Endothelial cell of hepatic sinusoid (primary cell): ENCODE results near the gene ARL2BP.
"Not testable (repeated sequence)": the region's sequence is repeated elsewhere in the genome, so short reads cannot be mapped to it uniquely, and the experiment has no call there.

ENCODE experiments used
- in situ Hi-C: cut with HindIII; loops from 2 replicates; pipeline ENCODE4 v1.10.0; 2017; ENCODE audit warnings: low sequenced_read_pairs

ARL2BP gene

DNA sequence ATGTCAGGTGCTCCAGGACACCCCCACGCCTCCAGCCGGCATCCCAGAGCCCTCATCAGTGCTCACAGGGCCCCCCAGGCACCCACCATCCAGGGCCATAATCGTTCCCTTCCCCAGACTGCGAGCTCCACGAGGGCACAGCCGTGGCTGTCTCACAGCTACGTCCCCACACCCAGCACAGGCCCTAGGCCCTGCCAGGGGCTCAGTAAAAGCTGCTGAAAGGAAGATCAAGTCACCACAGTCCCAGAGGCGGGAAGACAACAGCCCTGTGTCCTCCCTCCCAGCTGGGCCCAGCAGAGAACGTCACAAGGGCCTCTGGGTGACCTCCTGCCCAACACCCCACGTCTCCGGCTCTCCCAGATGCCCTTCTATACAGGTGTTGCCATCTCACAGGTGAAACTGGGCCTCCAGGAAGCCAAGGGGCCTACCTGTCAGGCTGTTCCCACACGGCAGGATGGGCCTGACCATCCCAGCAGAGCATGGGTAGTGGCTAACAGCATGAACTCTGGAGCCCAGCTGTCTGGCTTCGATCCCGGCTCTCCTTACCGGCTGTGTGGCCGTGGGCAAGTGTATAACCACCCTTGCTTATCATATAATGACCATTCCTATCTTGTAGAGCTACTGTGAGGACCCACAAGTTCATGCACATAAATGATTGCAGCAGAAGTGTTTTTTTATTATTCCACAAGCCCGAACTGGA is 17.9 kb downstream of the ARL2BP start:
- in situ Hi-C loops, result no loop called here

DNA sequence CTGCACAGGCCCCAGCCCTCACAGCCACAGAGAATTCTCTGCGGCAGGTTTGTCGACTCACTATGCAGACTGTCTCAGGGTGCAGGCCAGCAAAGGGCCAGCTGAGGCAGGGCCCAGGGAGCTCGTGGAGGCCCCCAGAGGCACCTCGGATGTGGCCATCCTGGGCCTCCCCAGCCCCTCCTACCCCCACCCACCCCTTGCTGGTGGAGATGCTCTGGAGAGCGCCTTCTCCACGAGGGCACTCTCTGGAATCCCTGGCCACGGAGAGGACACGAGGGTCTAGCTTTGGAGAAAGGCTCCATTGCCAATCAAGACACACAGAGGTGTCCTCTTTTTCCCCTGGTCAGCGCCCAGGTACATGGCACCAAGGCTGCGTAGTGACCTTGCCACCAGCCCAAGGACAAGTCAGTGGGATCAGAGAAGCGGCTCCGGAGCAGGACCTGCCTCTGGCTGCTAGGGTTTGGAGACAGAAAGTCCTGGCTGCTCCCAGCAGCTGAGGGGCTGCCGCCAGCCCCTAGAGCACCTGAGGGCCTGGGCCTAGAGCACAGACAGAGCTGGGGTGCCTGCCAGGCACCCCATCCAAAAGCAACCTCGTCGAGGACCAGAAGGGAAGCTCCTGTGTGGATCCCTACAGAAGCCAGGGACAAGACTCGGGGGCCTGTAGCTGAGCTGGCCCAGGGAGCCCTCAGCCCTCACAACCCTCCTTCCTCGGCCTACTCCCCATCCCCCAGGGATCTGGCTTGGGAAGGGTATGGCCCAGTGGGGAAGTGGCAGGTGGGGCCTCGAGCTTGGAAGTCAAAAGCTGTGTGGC is 18.7 kb downstream of the ARL2BP start:
- in situ Hi-C loops, result no loop called here

DNA sequence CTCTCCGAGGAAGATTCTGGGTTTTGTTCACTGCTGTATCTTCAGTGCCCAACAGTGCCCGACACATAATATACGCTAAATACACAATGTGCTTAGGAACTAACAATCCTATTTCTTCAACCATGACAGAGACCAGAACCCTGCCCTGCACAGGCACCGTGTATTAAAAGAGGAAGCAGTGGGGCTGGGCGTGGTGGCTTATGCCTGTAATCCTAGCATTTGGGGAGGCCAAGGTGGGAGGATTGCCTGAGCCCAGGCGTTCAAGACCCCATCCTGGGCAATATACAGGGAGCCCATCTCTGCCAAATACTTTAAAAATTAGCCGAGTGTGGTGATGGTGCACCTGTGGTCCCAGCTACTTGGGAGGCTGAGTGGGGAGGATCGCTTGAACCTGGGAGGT is 19.3 kb downstream of the ARL2BP start:
- in situ Hi-C loops, result no loop called here

DNA sequence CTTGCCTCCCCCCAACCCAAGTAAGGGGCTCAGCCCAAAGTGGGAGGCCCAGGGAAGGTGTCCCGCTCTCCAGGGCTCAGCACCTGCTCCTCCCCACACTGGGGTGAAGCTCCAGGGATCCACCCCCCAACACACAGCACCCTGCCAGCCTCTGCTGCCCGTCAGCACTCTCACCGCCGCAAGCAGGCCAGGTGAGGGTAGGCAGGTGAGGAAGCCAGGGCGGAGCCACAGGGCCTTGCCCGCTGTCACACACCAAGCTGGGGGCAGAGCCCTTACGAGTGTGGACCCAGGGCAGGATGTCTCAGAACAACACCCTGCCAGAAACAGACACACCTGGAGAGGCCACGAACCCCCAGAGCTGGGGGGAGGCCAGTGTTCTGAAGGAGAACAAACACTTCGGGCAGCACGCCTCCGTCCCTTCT is 19.9 kb downstream of the ARL2BP start:
- in situ Hi-C loops, result no loop called here

DNA sequence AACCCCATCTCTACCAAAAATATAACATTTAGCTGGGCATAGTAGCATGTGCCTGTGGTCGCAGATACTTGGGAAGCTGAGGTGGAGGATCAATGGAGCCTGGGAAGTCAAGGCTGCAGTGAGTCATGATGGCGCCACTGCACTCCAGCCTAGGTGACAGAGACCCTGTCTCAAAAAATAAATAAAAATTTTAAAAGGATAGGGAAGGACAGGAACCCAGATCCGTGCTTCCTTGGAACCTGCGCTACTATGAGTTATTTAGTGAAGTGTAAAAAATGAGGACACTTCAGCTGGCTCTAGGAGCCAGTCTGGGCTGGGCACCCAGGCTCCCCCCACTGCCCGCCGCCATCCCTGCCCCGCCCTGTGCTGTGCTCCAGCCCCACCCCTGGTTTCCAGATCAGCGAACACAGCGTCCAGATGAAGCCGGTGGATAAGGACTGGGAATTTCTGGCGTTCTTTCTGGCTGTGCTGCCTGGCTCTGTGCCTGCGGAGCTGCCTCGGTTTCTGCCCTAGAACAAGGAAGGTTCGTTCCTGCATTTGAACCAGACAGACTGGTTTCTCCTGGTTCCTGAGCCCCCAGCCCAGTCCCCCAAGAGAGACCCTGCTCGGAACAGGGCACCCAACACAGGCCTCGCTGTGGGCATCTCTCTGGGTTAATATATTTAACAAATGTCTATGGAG is 20.9 kb downstream of the ARL2BP start:
- in situ Hi-C loops, result no loop called here

DNA sequence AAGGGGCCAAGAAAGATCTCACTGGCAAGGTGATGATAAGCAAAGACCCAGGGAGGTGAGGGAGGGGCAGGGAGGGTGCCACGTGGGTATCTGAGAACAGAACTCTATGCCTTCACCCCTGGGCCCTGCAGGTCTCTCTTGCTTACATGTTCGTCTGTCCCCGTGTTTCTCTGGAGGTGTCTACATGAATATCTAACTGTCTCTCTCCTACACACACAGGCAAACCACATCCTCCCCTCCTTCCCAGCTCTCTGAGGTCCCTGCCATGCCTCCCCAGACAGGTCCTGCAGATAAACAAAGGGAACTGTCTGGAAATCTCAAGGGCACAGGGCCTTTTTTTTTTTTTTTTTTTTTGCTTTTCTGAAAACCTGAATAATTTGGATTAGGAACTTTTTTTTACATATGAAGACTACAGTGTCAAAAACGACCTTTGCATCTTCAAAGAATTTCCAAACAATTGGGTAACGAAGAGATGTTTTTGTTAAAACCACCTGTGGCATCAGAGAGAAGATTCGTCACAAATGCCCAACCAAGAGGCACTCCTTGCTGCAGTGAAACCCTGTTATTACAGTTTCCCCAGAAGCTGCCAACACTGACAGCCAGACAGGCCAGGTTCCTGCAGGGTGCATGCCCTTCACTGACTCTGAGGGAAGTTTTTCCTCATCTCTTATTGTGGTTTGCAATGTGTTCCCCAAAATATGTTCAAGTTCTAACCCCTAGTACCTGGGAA is 21.6 kb downstream of the ARL2BP start:
- in situ Hi-C loops, result no loop called here

DNA sequence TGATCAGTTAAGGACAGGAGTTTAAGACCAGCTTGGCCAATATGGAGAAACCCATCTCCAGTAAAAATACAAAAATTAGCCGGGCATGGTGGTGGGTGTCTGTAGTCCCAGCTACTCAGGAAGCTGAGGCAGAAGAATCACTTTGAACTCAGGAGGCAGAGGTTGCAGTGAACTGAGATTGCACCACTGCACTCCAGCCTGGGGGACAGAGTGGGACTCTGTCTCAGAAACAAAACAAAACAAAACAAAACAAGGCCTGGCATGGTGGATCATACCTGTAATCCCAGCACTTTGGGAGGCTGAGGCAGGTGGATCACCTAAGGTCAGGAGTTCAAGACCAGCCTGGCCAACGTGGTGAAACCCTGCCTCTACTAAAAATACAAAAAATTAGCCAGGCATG is 22.3 kb downstream of the ARL2BP start:
- in situ Hi-C loops, result not testable (repeated sequence)

DNA sequence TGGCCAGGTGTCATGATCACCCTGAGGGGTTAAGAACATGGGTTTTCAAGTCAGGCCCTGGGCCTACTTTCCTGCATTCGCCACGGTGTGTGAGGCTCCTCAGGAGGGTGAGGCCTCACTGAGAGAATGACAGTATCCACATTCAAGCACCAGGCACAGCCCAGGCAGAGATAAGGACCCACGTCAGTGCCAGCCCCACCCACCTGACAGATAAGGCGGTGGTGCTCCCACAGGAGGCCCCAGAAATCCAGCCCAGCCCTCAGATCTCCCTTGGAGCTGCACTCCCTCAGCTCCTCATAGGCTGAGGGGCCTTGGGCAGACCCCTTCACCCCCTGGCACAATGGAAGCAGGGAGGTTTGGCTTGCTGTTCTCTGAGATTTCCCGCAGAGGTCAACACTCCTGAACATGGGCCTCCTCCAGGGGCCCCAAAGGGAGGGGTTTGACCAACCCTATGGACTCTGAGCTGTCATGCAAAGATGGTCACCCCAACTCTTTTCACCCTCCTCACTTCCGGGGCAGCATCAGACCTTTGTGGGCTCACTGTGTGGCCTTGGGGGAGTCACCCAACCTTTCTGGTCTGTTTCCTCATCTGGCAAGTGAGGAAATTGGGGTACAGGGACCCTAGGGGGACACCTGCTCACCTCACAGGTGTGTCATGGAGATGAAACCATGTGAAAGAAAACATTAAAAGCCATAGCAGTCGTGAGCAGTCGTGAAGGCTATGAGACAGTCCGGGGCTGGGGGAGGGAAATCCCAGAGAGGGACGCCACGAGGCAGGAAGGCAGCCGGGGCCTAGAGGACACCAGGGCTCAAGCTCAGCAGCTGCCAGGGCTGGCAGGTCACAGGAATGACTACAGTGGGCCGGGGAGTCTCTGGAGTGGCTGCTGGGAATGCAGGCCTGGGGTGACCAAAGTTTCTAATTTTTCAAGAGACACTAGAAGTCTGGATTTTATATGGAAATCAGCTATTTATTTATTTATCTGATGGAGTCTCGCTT is 24.0 kb downstream of the ARL2BP start:
- in situ Hi-C loops, result no loop called here

DNA sequence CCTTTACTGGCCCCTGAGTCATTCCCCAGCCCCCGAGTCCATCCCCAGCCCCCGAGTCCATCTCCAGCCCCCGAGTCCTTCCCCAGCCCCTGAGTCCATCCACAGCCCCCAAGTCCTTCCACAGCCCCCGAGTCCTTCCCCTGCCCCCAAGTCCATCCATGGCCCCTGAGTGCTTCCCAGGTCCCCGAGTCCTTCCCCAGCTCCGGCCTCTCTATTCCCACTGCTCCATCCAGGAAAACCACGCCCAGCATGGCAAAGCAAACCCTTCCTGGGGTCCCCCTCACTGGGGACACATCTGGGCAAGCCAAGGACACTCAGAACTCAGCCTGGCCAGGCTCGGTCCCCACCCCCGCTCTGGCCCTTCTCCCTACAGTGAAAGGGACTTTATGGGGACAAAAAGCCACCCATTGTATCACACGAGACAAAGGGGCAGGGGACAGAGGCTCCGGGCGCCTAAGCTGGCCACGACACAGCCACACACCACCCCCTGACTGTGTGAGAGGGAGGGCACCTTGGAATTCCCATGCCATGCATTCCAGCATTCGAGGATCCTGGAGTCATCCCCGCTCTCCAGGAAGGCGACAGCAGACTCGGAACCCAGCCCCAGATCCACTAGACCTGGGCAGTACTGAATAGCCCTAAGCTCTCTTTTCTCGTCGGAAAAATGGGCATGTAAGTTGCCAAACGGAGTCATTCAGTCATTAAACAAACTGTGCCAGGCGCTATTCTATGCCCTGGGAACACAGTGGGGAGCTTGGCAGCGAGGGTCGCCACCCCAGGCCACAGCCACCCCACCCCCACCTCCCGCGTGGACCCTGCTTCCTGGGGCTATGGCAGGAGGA is 25.4 kb downstream of the ARL2BP start:
- in situ Hi-C loops, result no loop called here

DNA sequence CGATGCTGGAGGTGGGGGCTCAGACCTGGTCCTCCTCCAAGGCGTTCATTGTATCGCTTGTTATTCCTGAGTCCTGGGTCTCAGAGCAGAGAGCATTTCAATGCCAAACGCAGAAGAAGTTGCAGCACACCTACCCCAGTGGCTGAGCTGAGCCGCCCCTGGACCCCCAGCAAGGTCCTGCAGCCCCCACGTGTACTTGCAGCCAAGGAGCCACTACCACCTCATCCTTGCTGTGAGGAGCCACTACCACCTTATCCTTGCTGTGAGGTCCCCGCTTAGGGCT is 25.9 kb downstream of the ARL2BP start:
- in situ Hi-C loops, result no loop called here

DNA sequence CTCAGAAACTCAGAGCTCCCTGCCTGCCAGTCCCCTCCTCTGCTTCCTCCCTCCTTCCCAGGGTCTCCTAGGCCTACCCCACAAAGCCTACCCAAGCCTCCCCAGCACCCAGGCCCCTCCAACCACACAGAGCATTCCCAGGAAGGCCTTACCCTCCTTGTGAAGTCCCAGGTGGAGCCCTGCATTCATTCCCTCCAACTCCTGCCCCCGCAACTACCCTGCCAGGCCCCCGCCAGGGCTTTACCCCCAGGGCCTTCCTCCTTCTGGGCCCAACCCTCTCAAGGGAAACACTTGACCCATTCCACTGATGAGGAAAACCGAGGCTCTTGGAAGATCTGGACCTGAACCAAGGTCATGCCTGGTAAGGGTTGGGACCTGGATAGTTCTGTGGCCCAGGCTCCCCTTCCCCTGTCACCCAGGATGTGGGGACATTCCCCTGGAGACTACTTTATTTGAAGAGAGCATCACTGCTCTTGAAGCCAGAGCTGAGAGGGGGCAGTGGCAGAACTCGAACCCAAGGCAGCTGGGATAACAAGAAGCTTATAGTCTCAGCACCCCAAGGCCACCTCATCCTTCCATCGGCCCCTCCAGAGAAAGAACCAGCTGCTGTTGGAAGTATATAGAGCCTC is 26.9 kb downstream of the ARL2BP start:
- in situ Hi-C loops, result no loop called here

DNA sequence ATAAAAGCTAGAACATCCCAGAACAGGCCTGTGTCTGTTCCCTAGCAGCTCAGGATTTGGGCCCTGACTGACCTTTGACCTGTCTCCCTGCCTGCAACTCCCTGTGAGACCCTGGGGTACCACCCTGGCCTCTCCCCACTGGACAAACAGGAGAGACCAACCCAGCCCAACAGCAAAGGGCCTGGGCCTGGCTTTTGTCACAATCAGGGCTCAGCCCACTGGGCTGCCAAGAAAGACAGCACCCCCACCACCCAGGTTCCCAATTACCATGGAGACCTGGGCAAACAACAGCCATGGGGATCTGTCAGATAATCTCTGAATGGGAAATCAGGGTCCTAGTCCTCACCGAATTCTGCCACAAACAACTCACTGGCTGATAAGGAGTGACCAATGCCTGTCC is 28.3 kb downstream of the ARL2BP start:
- in situ Hi-C loops, result no loop called here

DNA sequence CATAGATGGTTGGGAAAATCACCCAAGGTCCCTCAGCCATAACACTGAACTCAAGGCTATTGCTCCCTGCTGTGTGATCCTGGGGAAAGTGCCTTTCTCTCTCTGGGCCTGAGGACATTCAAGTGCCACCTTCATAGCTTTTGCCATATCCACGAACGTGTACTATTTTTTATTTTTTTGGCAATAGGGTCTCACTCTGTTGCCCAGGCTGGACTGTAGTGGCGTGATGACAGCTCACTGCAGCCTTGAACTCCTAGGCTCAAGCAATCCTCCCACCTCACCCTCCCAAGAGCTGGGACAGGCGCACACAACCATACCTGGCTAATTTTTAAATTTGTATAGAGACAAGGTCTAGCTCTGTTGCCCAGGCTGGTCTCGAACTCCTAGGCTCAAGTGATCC is 28.8 kb downstream of the ARL2BP start:
- in situ Hi-C loops, result no loop called here

DNA sequence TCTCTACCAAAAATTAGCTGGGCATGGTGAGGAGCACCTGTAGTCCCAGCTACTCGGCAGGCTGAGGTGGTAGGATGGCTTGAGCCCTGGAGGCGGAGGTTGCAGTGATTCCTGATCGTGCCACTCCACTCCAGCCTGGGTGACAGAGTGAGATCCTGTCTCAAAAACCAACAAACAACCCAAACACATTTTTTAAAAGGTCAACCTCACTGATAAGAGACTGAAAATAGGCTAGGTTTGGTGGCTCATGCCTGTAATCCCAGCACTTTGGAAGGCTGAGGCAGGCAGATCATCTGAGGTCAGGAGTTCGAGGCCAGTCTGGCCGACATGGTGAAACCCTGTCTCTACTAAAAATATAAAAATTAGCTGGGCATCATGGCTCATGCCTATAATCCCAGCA is 30.9 kb downstream of the ARL2BP start:
- in situ Hi-C loops, result not testable (repeated sequence)

DNA sequence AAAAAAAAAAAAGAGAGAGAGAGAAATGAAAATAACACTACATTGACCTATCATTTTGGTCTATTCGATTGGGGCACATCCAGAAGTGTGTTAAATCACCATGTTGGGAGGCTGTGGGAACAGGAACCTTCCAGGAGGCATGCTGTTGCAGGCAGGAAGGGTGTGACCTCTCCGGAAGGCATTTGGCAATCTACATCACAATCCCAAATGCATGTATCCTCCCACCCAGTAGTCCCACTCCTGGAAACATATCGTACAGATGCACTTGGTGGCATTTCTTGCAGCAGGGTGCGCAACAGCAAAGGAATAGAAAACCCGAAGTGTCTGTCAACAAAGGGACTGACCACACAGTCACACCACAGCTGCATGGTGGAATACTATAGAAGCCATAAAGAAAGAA is 31.5 kb downstream of the ARL2BP start:
- in situ Hi-C loops, result no loop called here

DNA sequence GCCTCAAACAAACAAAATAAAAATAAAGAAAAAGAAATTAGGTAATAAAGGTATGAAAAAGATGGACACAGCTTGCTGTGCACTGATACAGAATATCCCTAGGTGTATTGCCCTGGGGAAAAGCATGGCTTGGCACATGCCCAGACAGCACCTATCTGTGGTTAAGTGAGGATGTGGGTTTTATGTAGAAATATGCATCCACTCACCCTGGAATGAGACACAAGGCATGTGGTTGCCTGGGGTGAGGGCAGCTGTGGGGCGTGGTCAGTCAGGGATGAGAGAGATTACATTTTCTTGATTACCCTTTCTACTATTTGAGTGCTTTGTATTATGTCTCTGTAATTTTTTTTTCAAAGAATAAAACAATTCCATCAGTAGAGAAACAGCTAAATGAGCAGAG is 32.5 kb downstream of the ARL2BP start:
- in situ Hi-C loops, result no loop called here

DNA sequence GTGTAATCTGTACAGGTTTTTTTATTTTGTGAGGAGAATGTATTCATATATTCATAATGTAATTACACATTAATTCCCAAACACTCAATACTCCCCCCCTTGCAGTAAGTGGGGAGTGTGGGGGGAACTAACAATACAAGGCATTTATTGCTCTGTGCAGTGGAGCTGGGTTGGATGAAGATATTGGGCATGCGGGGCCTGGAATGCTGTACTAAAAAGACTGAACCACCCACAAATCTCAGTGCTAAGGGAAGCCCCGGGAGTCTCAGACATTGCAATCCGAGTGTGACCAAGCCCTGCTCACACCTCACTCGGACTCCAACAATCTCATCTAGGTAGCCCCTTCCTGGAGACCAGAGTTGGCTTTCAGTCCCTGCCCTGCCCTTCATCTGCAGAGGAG is 33.4 kb downstream of the ARL2BP start:
- in situ Hi-C loops, result no loop called here

DNA sequence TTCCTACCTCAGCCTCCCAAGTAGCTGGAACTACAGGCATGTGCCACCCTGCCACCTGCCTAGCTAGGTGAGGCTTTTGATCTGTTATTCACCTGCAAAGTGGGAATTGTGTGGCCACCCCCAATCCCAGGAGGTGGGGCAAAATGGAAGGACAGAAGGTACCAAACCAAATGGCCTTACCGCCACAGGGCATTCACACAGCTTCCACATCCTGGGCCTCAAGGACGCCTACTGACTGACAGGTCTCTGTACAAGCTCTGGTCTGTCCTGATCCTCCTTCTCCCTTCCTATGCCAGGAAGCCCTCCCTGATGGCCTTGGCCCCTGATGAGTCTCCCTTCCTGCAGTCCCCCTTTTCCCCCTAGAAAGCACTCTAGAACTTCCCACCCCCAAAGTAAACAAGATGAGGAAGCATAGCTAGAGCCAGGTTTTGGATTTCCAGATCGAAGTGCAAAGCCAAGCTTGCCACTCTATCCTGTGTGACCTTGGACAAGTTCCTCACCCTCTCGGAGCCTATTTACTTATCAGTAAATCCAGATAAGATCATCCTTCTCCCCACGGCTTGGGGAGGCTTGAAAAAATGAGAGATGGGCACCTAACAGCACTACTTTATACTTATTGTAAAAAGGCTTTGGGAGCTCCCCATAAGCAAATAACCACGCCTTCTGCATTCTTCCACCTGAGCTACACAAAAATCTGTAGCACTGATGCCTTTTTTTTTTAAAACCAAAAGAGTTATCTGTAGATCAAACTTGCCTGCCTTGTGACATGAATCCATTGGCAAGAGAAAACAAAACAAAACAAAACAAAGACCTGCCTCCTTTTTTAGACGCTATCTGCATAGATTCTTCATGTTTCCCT is 35.0 kb downstream of the ARL2BP start:
- in situ Hi-C loops, result no loop called here
